Neural cell (in vitro differentiated cells): ENCODE data around the gene TRERF1. TPM values are rescaled to one million over a fixed set of nuclear protein-coding genes. Genes with fewer than 3 reads are reported as not detected.

Source experiments
- H2AFZ ChIP-seq: fragments of 200-600, 300-800 bp; sonication (generic), shearing (Covaris generic); 2 replicates; pipeline ENCODE4 v1.6.0; 2014; ENCODE audit warnings: low read depth, mild to moderate bottlenecking, antibody characterized with exemption, low read length, moderate library complexity
- H3F3A ChIP-seq: fragments of 200-600 bp; shearing (Covaris generic); 2 replicates; pipeline ENCODE4 v1.6.1; 2016; ENCODE audit warnings: mild to moderate bottlenecking, moderate library complexity, mixed read lengths, antibody characterized with exemption, low read length; ENCODE audit not compliant: insufficient read depth, poor library complexity, severe bottlenecking
- H3K27ac ChIP-seq: fragments of 200-600, 300-800 bp; sonication (generic), shearing (Covaris generic); 2 replicates; pipeline ENCODE4 v1.5.1; 2014; ENCODE audit warnings: mild to moderate bottlenecking, low read length, moderate library complexity
- H3K27me3 ChIP-seq: fragments of 300-800, 200-600 bp; sonication (generic), shearing (Covaris generic); 2 replicates; pipeline ENCODE4 v1.6.0; 2014; ENCODE audit warnings: mild to moderate bottlenecking, low read depth, low read length, moderate library complexity; ENCODE audit not compliant: insufficient read depth
- H3K36me3 ChIP-seq: fragments of 300-800, 200-600 bp; sonication (generic), shearing (Covaris generic); 2 replicates; pipeline ENCODE4 v1.5.1; 2014; ENCODE audit warnings: mild to moderate bottlenecking, antibody characterized with exemption, low read length, moderate library complexity; ENCODE audit not compliant: insufficient read depth
- H3K4me2 ChIP-seq: fragments of 300-800, 200-600 bp; sonication (generic), shearing (Covaris generic); 2 replicates; pipeline ENCODE4 v1.6.0; 2014; ENCODE audit warnings: mild to moderate bottlenecking, low read length
- H3K4me3 ChIP-seq: fragments of 300-800, 200-600 bp; sonication (generic), shearing (Covaris generic); 2 replicates; pipeline ENCODE4 v1.5.1; 2014; ENCODE audit warnings: mild to moderate bottlenecking, low read length, moderate library complexity
- H3K79me2 ChIP-seq: fragments of 200-600 bp; shearing (Covaris generic); replicated peaks from 2 replicates; pipeline ENCODE4 v1.6.0; 2014; ENCODE audit warnings: mild to moderate bottlenecking, low read length, moderate library complexity; ENCODE audit not compliant: insufficient read depth
- H3K9ac ChIP-seq: fragments of 300-800, 200-600 bp; sonication (generic), shearing (Covaris generic); 2 replicates; pipeline ENCODE4 v1.6.1; 2016; ENCODE audit warnings: mild to moderate bottlenecking, low read length, mixed read lengths
- H3K9me2 ChIP-seq: fragments of 200-600 bp; shearing (Covaris generic); 2 replicates; pipeline ENCODE4 v1.6.1; 2016; ENCODE audit warnings: mild to moderate bottlenecking, low read length, mixed read lengths; ENCODE audit not compliant: insufficient read depth
- H3K9me3 ChIP-seq: fragments of 200-600, 300-800 bp; sonication (generic), shearing (Covaris generic); 2 replicates; pipeline ENCODE4 v1.6.1; 2016; ENCODE audit warnings: mild to moderate bottlenecking, mixed run types, low read length, moderate library complexity, mixed read lengths
- H4K20me1 ChIP-seq: fragments of 200-600 bp; shearing (Covaris generic); 2 replicates; pipeline ENCODE4 v1.6.1; 2016; ENCODE audit warnings: mild to moderate bottlenecking, mixed run types; ENCODE audit not compliant: insufficient read depth
- CTCF ChIP-seq: fragments of 450-650 bp; IDR thresholded peaks from 2 replicates; pipeline ENCODE4 v1.5.1; 2014; ENCODE audit warnings: antibody characterized with exemption, mild to moderate bottlenecking, moderate library complexity; ENCODE audit not compliant: poor library complexity, severe bottlenecking
- EP300 ChIP-seq: fragments of 450-650 bp; conservative IDR thresholded peaks from 2 replicates; pipeline ENCODE4 v1.6.1; 2014; ENCODE audit warnings: antibody characterized with exemption, mild to moderate bottlenecking, moderate library complexity; ENCODE audit not compliant: poor library complexity, severe bottlenecking
- EZH2 ChIP-seq: fragments of 200-600, 300-800 bp; shearing (Covaris generic), sonication (generic); IDR thresholded peaks from 2 replicates; pipeline ENCODE4 v1.6.1; 2014; ENCODE audit warnings: antibody characterized with exemption, low read length, borderline replicate concordance, mild to moderate bottlenecking; ENCODE audit not compliant: insufficient read depth, poor library complexity, severe bottlenecking
- MXI1 ChIP-seq: fragments of 450-650 bp; conservative IDR thresholded peaks from 2 replicates; pipeline ENCODE4 v1.6.1; 2014; ENCODE audit warnings: antibody characterized with exemption, mild to moderate bottlenecking; ENCODE audit not compliant: poor library complexity, severe bottlenecking
- POLR2AphosphoS5 ChIP-seq: IDR thresholded peaks from 2 replicates; pipeline ENCODE4 v1.6.1; 2012
- RAD21 ChIP-seq: fragments of 450-650 bp; conservative IDR thresholded peaks from 2 replicates; pipeline ENCODE4 v1.6.1; 2014; ENCODE audit warnings: antibody characterized with exemption, mild to moderate bottlenecking, moderate library complexity
- REST ChIP-seq: IDR thresholded peaks from 2 replicates; pipeline ENCODE4 v1.6.1; 2012; ENCODE audit warnings: borderline replicate concordance
- SMC3 ChIP-seq: fragments of 450-650 bp; conservative IDR thresholded peaks from 2 replicates; pipeline ENCODE4 v1.6.1; 2014; ENCODE audit warnings: antibody characterized with exemption, mild to moderate bottlenecking, moderate library complexity; ENCODE audit not compliant: poor library complexity
- TAF1 ChIP-seq: IDR thresholded peaks from 2 replicates; pipeline ENCODE4 v1.6.1; 2012; ENCODE audit warnings: low read depth
- polyA plus RNA-seq: library from polyadenylated mRNA; depleted of rRNA; stranded (reverse); fragments of >200 nt; gene quantifications from 2 replicates; pipeline ENCODE4 v1.2.3, GENCODE V29; 2014

Gene TRERF1
- polyA plus RNA-seq, 1 donor from 2014 or later: 4.5 TPM

- Histone ChIP-seq H3K4me3 (no peak overlapping the region), H3K36me3 (no peaks in the 10 kb centered on the region), H3K9me3 (no peaks in the 10 kb centered on the region), H3K79me2 (no peaks in the 10 kb centered on the region), H3K27me3 (no peaks in the 10 kb centered on the region), H3K4me2 (no peak overlapping the region), H2AFZ (no peak overlapping the region), H3K9ac (no peak overlapping the region), H3K27ac (no peak overlapping the region), H4K20me1 (no peaks in the 10 kb centered on the region), H3K9me2 (no peaks in the 10 kb centered on the region), H3F3A (no peaks in the 10 kb centered on the region)
- TF ChIP-seq CTCF (no peak), POLR2AphosphoS5 (no peak), SMC3 (no peak), EZH2 (no peak), EP300 (no peak), MXI1 (no peak), REST (no peak), RAD21 (no peak), TAF1 (no peak)
Measured at GRCh38 chr6:42338744-42339222, 112.9 kb downstream of the TRERF1 start.

GRCh38 chr6:42337985-42338743 is 113.6 kb downstream of the TRERF1 start:
- H3K79me2 ChIP-seq: no peaks in the 10 kb centered on the region
- no peak overlapping the region for H2AFZ ChIP-seq
- no peak overlapping the region for H3K27ac ChIP-seq
- no peak overlapping the region for H3K4me2 ChIP-seq
- TF ChIP-seq CTCF: no peak
- no peak for TF ChIP-seq EP300
- TF ChIP-seq POLR2AphosphoS5: no peak
- TF ChIP-seq MXI1: no peak
- no peak for TF ChIP-seq SMC3
- no peak overlapping the region for H3K4me3 ChIP-seq
- H4K20me1 ChIP-seq: no peaks in the 10 kb centered on the region
- H3K9me2 ChIP-seq: no peaks in the 10 kb centered on the region
- no peaks in the 10 kb centered on the region for H3F3A ChIP-seq
- no peaks in the 10 kb centered on the region for H3K36me3 ChIP-seq
- no peak overlapping the region for H3K9ac ChIP-seq
- H3K27me3 ChIP-seq: no peaks in the 10 kb centered on the region
- H3K9me3 ChIP-seq: no peaks in the 10 kb centered on the region
